ENCODE measurements around the gene MAPT.
A peak's percentile ranks its signal among the peaks of the same experiment; 100 is the strongest.

Gene MAPT

GRCh38 chr17:45894022-45894784 is at the start of gene MAPT:
Gene MAPT (plus strand): TSS chr17:45894554. CDS start chr17:45962338, 67,784 bp downstream.
- DNase-seq (ENCODE audit: low read depth) = peak; percentile 89

DNA sequence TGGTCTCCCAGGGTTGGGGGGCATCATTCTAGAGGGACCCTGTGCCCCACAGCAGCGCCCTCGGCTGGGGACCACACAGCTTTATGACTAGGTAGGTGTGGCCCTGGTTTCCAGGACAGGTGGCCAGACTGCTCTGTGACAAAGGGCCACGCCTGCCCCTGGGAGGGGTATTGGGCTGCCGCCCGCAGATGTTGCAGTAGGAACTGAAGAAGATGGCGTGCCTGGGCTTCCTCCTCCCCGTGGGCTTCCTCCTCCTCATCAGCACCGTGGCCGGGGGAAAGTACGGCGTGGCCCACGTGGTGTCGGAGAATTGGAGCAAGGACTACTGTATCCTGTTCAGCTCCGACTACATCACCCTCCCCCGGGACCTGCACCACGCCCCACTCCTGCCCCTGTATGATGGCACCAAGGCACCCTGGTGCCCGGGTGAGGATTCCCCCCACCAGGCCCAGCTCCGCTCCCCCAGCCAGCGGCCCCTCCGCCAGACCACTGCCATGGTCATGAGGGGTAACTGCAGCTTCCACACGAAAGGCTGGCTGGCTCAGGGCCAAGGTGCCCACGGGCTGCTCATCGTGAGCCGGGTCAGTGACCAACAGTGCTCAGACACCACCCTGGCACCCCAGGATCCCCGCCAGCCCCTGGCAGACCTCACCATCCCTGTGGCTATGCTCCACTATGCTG is 49.5 kb upstream of the MAPT start, which contains the start of gene SPPL2C:
TSS of gene SPPL2C (plus strand) at position 187 of the 681 bp plus-strand sequence. CDS start at position 213, 26 bp downstream.
- no peak for DNase-seq (ENCODE audit: low read depth)

DNA sequence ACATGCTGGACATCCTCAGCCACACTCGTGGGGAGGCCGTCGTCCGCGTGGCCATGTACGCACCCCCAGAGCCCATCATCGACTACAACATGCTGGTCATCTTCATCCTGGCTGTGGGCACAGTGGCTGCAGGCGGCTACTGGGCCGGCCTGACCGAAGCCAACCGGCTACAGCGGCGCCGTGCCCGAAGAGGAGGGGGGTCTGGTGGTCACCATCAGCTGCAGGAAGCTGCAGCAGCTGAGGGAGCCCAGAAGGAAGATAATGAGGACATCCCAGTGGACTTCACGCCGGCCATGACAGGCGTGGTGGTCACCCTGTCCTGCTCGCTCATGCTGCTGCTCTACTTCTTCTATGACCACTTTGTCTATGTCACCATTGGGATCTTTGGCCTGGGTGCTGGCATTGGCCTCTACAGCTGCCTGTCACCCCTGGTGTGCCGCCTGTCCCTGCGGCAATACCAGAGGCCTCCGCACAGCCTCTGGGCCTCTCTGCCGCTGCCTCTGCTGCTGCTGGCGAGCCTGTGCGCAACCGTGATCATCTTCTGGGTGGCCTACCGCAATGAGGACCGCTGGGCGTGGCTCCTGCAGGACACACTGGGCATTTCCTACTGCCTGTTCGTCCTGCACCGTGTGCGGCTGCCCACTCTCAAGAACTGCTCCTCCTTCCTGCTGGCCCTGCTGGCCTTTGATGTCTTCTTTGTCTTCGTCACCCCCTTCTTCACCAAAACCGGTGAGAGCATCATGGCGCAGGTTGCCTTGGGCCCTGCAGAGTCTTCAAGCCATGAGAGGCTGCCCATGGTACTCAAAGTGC is 48.8 kb upstream of the MAPT start:
- DNase-seq (ENCODE audit: low read depth) = no peak

DNA sequence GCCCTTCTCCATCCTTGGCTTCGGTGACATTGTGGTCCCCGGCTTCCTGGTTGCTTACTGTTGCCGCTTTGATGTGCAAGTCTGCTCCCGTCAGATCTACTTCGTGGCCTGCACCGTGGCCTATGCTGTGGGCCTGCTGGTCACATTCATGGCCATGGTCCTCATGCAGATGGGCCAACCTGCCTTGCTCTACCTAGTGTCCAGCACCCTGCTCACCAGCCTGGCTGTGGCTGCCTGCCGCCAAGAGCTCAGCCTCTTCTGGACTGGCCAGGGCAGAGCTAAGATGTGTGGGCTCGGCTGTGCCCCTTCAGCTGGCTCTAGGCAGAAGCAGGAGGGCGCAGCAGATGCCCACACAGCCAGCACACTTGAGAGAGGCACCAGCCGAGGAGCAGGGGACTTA is 48.1 kb upstream of the MAPT start:
- DNase-seq (ENCODE audit: low read depth) = no peak

DNA sequence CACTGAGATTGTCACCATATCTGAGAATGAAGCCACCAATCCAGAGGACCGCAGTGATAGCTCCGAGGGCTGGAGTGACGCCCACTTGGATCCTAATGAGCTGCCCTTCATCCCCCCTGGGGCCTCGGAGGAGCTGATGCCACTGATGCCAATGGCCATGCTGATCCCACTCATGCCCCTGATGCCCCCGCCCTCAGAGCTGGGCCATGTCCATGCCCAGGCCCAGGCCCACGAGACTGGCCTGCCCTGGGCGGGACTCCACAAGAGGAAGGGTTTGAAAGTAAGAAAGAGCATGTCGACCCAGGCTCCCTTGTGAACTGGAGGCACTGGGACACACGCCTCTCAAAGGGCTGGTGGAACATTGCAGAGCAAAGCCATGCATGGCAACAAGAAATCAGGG is 47.7 kb upstream of the MAPT start:
- DNase-seq (ENCODE audit: low read depth) = no peak

DNA sequence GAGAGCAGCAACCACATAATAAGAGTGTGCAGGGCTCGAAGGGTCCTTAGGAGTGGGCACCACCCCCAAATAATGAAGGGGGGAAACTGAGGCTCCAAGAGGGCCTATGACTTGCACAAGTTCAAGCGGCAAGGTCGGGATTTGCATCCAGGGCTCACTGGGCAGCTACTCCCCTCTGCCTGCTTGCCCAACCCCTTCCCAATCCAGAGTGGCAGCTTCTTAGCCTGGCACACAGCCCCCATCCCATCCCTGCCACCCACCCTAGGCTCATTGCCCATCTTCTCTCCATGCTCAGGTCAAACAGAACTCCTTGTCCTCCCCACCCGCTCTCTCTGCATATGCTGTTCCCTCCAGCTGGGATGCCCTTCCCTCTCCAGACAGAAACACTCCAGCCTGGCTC is 47.3 kb upstream of the MAPT start:
- DNase-seq (ENCODE audit: low read depth) = no peak

DNA sequence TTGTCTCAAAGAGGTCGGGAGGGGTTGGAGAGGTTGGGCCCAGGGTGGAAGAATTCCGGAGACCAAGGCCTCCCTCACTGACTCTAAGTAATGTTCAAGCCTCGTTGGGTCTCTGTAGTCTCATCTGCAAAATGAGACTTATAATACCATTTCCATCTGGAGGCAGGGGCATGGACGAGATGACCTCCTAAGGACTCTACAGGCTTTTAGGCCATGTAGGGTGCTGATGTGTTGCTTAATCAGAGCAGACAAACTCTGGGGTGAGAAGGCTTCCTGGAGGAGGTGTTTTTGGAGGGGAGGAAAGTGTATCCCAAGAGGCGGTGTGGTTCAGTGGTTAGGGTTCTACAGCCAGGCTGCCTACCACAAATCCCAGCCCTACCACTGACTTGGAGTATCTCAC is 46.6 kb upstream of the MAPT start:
- no peak for DNase-seq (ENCODE audit: low read depth)

- no peak for DNase-seq (ENCODE audit: low read depth)
These were observed 45.9 kb upstream of the MAPT start for GRCh38 chr17:45848405-45848804.

DNA sequence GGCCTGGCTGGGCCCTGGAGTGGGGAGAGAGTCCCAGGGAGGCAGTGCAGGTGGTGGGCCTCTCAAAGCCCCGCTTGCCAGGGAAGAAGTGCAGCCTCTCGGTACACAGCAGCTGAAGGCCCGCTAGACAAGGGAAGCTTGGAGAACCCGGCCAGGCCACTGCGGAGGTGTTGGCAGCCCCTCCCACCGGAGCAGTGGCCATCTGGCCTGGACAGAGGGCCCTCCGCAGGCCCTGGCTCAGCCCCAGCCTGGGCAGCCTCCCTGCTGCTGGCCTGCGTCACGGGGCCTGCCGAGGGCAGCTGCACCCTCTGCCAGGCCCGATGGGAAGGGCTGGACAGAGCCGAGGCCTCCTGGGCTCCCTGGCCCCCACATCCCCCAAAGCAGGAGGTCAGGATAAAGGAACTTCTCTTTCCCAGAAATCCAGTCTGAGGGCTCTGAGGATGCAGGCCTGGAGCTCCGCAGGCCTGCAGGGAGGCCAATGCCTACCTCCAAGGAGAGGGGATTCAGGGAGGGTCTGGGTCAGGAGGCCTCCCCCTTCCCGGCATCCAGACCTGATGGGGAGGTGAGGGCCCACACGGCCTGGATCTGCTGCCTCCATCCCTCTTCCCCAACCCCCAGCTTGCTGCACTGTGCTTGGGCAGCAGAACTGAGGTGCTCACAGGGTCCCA is 45.4 kb upstream of the MAPT start:
- DNase-seq (ENCODE audit: low read depth) = no peak

DNA sequence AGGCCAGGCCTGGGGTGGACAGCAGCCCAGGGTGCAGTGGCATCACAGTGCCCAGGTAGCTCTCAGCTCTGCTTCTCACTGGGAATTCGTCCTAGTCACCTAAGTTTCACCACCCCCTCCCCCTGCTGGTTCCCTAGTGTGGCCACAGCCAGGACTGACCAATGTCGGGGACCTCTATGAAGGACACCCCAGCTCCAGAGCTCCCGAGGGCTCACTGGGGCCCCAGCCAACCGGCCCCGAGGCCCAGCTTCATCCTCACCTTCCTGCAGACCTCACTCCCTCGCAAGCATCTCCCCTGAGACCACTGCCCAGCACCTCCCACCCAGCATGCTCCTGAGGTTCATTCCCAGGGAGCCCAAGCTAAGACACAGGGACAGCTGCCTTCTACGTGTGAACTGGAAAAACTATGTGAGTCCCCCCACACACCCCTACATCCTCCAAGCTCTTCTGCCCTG is 44.8 kb upstream of the MAPT start:
- DNase-seq (ENCODE audit: low read depth) = no peak

DNA sequence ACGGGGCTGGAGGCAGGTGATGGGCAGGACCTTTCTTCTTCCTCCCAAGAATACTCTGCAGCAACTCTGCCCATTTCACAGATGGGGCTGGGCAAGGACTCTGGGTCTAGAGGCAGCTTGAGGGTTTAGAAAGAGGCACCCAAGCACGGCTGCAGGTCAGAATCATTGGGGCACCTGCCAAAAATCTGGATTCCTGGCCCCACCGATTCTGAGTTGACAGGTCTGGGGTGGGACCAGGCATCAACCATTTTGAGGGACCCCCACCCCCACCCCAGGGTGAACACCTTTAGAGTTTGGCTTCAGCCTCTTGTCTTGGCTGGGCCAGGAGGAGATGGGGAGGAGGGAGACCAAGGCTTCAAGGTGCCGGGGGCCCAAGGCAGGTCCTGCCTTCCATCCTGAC is 44.3 kb upstream of the MAPT start:
- DNase-seq (ENCODE audit: low read depth) = no peak

DNA sequence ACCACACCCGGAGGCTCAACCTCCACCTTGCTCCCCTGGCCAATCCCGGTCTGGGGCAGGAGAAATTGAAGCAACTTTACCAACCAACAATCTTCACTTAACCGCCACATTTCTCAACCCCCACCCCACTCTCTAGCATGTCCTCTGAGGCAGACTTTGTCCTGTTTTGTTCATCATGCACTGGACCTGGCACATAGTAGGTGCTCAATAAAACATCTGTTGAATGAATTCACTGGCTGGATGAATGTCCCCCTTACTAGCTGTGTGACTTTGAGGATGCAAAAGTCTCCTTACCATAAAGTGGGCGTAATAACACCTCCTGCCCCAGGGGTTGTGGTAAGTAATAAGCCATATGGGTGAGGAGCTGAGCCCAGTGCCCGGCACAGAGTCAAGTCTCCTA is 43.9 kb upstream of the MAPT start:
- DNase-seq (ENCODE audit: low read depth) = no peak

DNA sequence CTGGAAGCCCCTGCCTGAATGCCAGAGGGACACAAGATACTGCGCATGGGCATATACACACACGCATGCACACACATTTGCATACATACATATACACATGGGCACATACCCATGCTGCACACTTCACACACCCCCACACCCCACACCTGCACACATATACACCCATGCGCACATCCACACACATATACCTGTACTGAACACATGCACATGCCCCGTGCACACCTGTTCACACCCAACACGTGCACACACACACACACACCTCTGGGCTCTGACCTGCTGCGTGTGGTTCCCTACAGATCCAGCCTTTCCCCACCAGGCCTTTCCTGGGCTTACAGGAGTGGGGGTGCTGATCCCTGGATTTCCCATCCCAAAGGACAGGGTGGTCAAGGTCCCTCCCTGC is 43.3 kb upstream of the MAPT start:
- no peak for DNase-seq (ENCODE audit: low read depth)

- no peak for DNase-seq (ENCODE audit: low read depth)
These were observed 42.9 kb upstream of the MAPT start for GRCh38 chr17:45851464-45851863.

- DNase-seq (ENCODE audit: low read depth) = no peak
These were observed 42.5 kb upstream of the MAPT start for GRCh38 chr17:45851873-45852272.

DNA sequence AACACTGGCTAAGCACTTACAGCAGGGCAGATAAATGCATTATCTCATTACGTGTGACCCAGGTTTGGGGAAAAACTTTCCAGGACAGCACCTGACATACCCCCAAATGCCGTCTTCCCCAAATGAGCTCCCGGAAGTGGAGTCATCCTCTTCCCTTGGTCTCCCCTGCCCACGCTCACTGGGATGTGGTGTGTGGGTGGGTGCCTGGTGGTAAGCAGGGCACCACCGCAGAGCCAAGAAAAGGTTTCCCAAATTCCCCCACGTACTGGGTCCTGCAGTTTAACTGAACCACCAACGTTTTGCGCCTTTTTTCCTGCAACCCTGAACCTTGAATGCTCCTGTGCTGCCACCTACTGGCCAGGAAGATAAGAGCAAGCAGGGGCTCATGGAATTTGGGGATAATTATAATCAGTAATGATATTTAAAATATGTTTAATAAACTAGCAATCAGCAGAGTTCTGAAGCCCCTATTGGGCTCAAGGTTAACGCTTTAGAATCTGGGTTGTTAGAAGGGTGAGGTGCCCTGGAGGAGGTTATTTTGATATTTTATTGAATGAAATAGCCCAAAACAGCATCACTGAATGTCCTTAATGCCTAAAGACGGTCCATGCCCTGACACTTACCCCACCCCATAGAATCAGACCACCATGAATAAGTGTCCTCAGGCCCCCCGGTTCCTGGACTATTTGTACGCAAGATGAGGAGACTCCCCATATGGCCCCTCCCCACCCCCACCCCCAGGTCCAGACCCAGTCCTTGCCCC is 41.6 kb upstream of the MAPT start:
- DNase-seq (ENCODE audit: low read depth) = peak; percentile 56

DNA sequence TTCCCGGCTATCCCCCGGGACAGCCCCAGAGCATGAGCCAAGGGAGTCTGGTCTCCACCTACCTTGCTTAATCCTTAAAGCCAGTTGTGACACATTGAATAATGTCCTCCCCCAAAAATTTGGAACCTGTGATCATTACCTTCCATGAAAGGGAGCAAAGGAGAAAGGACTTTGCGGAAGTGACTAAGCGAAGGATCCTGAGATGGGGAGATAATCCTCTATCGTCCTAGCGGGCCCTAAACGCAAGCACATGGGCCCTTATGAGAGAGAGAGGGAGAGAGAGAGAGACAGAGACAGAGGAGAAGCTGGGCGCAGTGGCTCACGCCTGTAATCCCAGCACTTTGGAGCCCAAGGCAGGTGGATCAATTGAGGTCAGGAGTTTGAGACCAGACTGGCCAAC is 40.1 kb upstream of the MAPT start:
- no peak for DNase-seq (ENCODE audit: low read depth)

DNA sequence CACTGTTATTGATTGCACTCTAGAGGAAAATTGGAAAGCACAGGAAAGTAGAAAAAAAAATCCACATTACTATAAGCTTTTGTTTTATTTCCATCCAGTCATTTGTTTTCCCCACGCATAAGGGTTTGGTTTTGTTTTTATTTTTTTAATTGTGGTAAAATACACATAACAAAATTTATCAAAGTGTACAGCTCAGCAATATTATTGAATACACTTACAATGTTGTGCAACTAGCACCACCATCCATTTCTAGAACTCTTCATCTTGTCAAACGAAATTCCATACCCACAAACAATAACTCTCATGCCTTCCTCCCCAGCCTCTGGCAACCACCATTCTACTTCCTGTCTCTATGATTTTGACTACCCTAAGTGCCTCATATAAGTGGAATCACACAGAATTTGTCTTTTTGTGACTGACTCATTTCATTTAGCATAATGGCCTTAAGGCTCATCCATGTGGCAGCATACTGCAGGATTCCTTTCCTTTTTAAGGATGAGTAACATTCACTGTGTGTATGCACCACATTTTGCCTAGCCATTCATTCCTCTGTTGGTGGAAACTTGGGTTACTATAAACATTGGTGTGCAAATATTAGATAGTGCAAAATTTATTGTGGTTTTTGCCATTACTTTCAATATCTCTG is 38.5 kb upstream of the MAPT start:
- peak; percentile 44 for DNase-seq (ENCODE audit: low read depth)

GRCh38 chr17:45857977-45858708 is 36.2 kb upstream of the MAPT start:
- DNase-seq (ENCODE audit: low read depth) = peak; percentile 51

- DNase-seq (ENCODE audit: low read depth) = no peak
These were observed 33.2 kb upstream of the MAPT start for GRCh38 chr17:45861165-45861564.

Data from EH (cell line).